Measurements from ENCODE around the gene LRRC63. TPM values are rescaled to one million over a fixed set of nuclear protein-coding genes. Genes with fewer than 3 reads are reported as not detected.
"Not testable (repeated sequence)": the region's sequence is repeated elsewhere in the genome, so short reads cannot be mapped to it uniquely, and the experiment has no call there.

LRRC63 gene
- total RNA-seq, 6 donors from 2014 or later, result 0.33 to 3.1 (median 0.66) TPM; not detected in 1

DNA sequence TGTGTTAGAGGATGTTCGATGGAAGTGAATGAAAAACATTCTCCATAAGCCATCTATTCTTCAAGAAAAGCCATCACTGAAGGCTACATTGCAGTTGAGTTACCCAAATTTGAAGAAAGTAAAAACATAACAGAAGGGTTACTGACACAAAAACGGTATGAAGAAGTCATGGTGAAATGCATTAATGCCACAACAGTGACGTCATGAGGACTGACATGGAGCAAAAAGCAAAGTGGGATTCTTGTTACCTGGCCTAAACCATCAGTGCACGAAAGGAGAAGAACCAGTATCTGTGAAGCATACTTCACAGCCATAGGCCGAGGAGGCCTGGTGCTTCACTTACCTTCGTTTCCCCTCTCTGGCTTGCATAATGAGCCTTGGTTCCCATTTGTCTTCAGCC lies 58.7 kb downstream of the LRRC63 start:
- no peak for DNase-seq
- no peak for ATAC-seq (ENCODE audit: low FRiP score in 2 of 2)
- 80 to 88% methylated on average over 6 of the region's 6 CpGs for WGBS, 2 donors
- Histone ChIP-seq H3K36me3 (no peaks in the 10 kb centered on the region), H3K9me3 (no peaks in the 10 kb centered on the region), H3K4me3 (no peak overlapping the region), H3K27ac (no peak overlapping the region), H3K27me3 (no peaks in the 10 kb centered on the region), H3K4me1 (no peaks in the 10 kb centered on the region)
- TF ChIP-seq POLR2A (IDR thresholded peaks at IDR 0.05), result no peak
- TF ChIP-seq EP300 (IDR thresholded peaks at IDR 0.05), result no peak
- no peak for TF ChIP-seq POLR2AphosphoS5 (IDR thresholded peaks at IDR 0.05)
- no peak for TF ChIP-seq CTCF (IDR thresholded peaks at IDR 0.05)

GRCh38 chr13:46274094-46274698 lies 62.5 kb downstream of the LRRC63 start:
- WGBS, 2 donors, result 87 to 93% methylated on average over 3 of the region's 3 CpGs
- Histone ChIP-seq H3K27ac (no peak overlapping the region), H3K4me1 (no peaks in the 10 kb centered on the region), H3K9me3 (no peaks in the 10 kb centered on the region), H3K27me3 (no peaks in the 10 kb centered on the region), H3K4me3 (no peak overlapping the region), H3K36me3 (no peaks in the 10 kb centered on the region)
- ATAC-seq (ENCODE audit: low FRiP score in 2 of 2) (no peak), DNase-seq (no peak)
- TF ChIP-seq POLR2AphosphoS5 (IDR thresholded peaks at IDR 0.05), result no peak
- no peak for TF ChIP-seq EP300 (IDR thresholded peaks at IDR 0.05)
- no peak for TF ChIP-seq CTCF (IDR thresholded peaks at IDR 0.05)
- no peak for TF ChIP-seq POLR2A (IDR thresholded peaks at IDR 0.05)

GRCh38 chr13:46278474-46278873 lies 66.7 kb downstream of the LRRC63 start:
- ATAC-seq (ENCODE audit: low FRiP score in 2 of 2) (no peak), DNase-seq (no peak)
- H3K27me3 ChIP-seq, result no peaks in the 10 kb centered on the region
- no peak for TF ChIP-seq POLR2A (IDR thresholded peaks at IDR 0.05)
- TF ChIP-seq CTCF (IDR thresholded peaks at IDR 0.05), result no peak
- no peak for TF ChIP-seq POLR2AphosphoS5 (IDR thresholded peaks at IDR 0.05)
- no peak for TF ChIP-seq EP300 (IDR thresholded peaks at IDR 0.05)
- WGBS, 2 donors, result 24 to 45% methylated on average over 4 of the region's 4 CpGs
- no peak overlapping the region for H3K27ac ChIP-seq
- no peaks in the 10 kb centered on the region for H3K9me3 ChIP-seq
- H3K4me1 ChIP-seq, result no peaks in the 10 kb centered on the region
- H3K4me3 ChIP-seq, result no peak overlapping the region
- no peaks in the 10 kb centered on the region for H3K36me3 ChIP-seq

DNA sequence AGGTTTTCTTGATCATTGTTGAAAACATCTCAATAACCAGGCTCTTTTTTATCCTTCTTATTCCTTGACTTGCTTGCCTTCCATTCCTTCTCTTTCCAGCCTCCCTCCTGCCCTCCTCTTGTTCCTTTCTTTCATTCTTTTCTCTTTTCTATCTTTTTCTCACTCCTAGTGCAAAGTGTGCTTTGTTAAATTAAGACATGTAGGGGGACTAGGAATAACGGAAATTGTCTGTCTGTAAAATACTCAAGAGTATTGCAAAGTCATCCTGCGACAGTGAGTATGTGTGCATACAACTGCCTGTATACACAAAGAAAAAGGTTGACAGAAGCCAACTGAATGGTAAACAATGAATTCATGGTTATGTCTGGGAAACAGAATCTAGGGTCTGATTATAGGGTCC lies 70.1 kb downstream of the LRRC63 start:
- no peak overlapping the region for H3K27ac ChIP-seq
- no peak for ATAC-seq (ENCODE audit: low FRiP score in 2 of 2)
- 38 to 60% methylated on average over 2 of the region's 2 CpGs for WGBS, 2 donors
- H3K4me3 ChIP-seq, result no peak overlapping the region
- H3K27me3 ChIP-seq, result no peaks in the 10 kb centered on the region
- H3K9me3 ChIP-seq, result no peaks in the 10 kb centered on the region
- H3K36me3 ChIP-seq, result no peaks in the 10 kb centered on the region
- DNase-seq, result no peak
- TF ChIP-seq POLR2A (IDR thresholded peaks at IDR 0.05) (no peak), CTCF (IDR thresholded peaks at IDR 0.05) (no peak), EP300 (IDR thresholded peaks at IDR 0.05) (no peak), POLR2AphosphoS5 (IDR thresholded peaks at IDR 0.05) (no peak)
- H3K4me1 ChIP-seq, result no peaks in the 10 kb centered on the region

GRCh38 chr13:46283912-46284824 lies 72.4 kb downstream of the LRRC63 start:
- H3K27me3 ChIP-seq; H3K9me3 ChIP-seq; H3K4me1 ChIP-seq; H3K4me3 ChIP-seq; H3K27ac ChIP-seq; H3K36me3 ChIP-seq; ATAC-seq (ENCODE audit: low FRiP score in 2 of 2); DNase-seq: not testable (repeated sequence)
- 80 to 85% methylated on average over 16 of the region's 16 CpGs for WGBS, 2 donors

Measured in upper lobe of left lung (tissue), 6 donors.